ENCODE data around the gene SUSD1.

- TF ChIP-seq ZNF639 (tag by site-specific recombination; IDR thresholded peaks at IDR 0.05) (no peak), ZNF350 (tag by site-specific recombination; IDR thresholded peaks at IDR 0.05) (no peak), ZNF274 (IDR thresholded peaks at IDR 0.05; ENCODE audit: low read length) (no peak), ZNF274 (tag by site-specific recombination; IDR thresholded peaks at IDR 0.05; ENCODE audit: borderline replicate concordance) (no peak), KLF9 (tag by site-specific recombination; IDR thresholded peaks at IDR 0.05; ENCODE audit: low read depth) (no peak), CTCF (tag by site-specific recombination; IDR thresholded peaks at IDR 0.05) (no peak), BCL11B (tag by site-specific recombination; IDR thresholded peaks at IDR 0.05; ENCODE audit: low read depth) (no peak), ZNF701 (tag by site-specific recombination; IDR thresholded peaks at IDR 0.05) (no peak), SP2 (tag by site-specific recombination; IDR thresholded peaks at IDR 0.05) (no peak)
These were observed 43.8 kb upstream of the SUSD1 start for GRCh38 chr9:112218908-112219307.

Data from HEK293 (cell line).